SJSA1 (cell line): ENCODE measurements around the gene VPS13D. TPM values are rescaled to one million over a fixed set of nuclear protein-coding genes. Genes with fewer than 3 reads are reported as not detected.

ENCODE experiments used
- DNase-seq, 2 experiments: peaks; one replicate each; pipeline ENCODE4 v3.0.0-alpha.2; 2015 to 2020; ENCODE audit warnings: low spot score in 2 of 2, low read depth in 1 of 2
- H3K27ac ChIP-seq: fragments of 250-450 bp; sonication (Bioruptor Pico); 2 replicates; pipeline ENCODE4 v1.5.1; 2020; ENCODE audit warnings: mild to moderate bottlenecking, moderate library complexity
- H3K27me3 ChIP-seq: fragments of 250-450 bp; sonication (Bioruptor Pico); replicated peaks from 2 replicates; pipeline ENCODE4 v1.5.1; 2020; ENCODE audit warnings: mild to moderate bottlenecking, moderate library complexity
- H3K36me3 ChIP-seq: fragments of 250-450 bp; sonication (Bioruptor Pico); 2 replicates; pipeline ENCODE4 v1.5.1; 2020; ENCODE audit warnings: mild to moderate bottlenecking
- H3K4me1 ChIP-seq: fragments of 250-450 bp; sonication (Bioruptor Pico); replicated peaks from 2 replicates; pipeline ENCODE4 v1.6.1; 2021; ENCODE audit warnings: mild to moderate bottlenecking
- H3K4me3 ChIP-seq: fragments of 250-450 bp; sonication (Bioruptor Pico); 2 replicates; pipeline ENCODE4 v1.5.1; 2020; ENCODE audit warnings: mild to moderate bottlenecking
- H3K9me3 ChIP-seq: fragments of 250-450 bp; sonication (Bioruptor Pico); replicated peaks from 2 replicates; pipeline ENCODE4 v1.5.1; 2020; ENCODE audit warnings: mild to moderate bottlenecking
- total RNA-seq: library from RNA; depleted of rRNA; stranded (reverse); fragments of >200 nt; shearing (Covaris generic); gene quantifications from 2 replicates; pipeline ENCODE4 v1.2.3, GENCODE V29; 2014

VPS13D gene
- total RNA-seq, 1 experiment from 2014 or later = 12.9 TPM

- Histone ChIP-seq H3K36me3 (peaks cover 17% of the 10 kb centered on the region), H3K9me3 (no peaks in the 10 kb centered on the region), H3K4me3 (peak overlapping the region; percentile 98), H3K27ac (peak overlapping the region; percentile 42; the same call in 1 of the 2 replicates), H3K27me3 (no peaks in the 10 kb centered on the region), H3K4me1 (peaks cover 5% of the 10 kb centered on the region; the same call in 1 of the 2 replicates)
- DNase-seq = peak in 1 of 2 experiments; percentile 21
These were observed 882 bp downstream of the VPS13D start for GRCh38 chr1:12230549-12231275.

DNA sequence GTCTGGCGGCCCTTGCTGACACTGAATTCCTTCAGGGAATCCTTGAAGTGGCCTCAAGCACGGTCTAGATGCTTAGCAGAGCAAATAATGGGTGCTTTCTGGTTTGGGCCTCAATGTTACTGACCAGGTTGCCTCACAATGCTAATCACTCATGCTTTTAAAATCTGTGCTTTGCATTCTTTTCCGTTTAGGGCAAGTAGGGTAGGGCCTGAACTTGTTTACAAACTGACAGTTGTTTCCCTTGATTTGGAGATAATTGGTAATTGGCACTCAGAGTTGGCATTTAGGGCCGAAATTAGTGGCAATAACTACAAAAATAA lies 1.4 kb downstream of the VPS13D start:
- H3K36me3 ChIP-seq = peaks cover 20% of the 10 kb centered on the region
- H3K4me3 ChIP-seq = peak overlapping the region; percentile 98
- H3K27ac ChIP-seq = no peak overlapping the region
- no peaks in the 10 kb centered on the region for H3K9me3 ChIP-seq
- peaks cover 5% of the 10 kb centered on the region; the same call in 1 of the 2 replicates for H3K4me1 ChIP-seq
- DNase-seq = no peak
- H3K27me3 ChIP-seq = no peaks in the 10 kb centered on the region

GRCh38 chr1:12232221-12232620 lies 2.4 kb downstream of the VPS13D start:
- Histone ChIP-seq H3K4me1 (peaks cover 5% of the 10 kb centered on the region; the same call in 1 of the 2 replicates), H3K36me3 (peaks cover 22% of the 10 kb centered on the region), H3K27ac (no peak overlapping the region), H3K4me3 (no peak overlapping the region), H3K9me3 (no peaks in the 10 kb centered on the region), H3K27me3 (no peaks in the 10 kb centered on the region)
- DNase-seq = no peak

GRCh38 chr1:12244078-12244477 lies 14.2 kb downstream of the VPS13D start:
- Histone ChIP-seq H3K4me1 (no peaks in the 10 kb centered on the region), H3K27ac (no peak overlapping the region), H3K4me3 (no peak overlapping the region), H3K36me3 (peaks cover 49% of the 10 kb centered on the region), H3K9me3 (no peaks in the 10 kb centered on the region), H3K27me3 (no peaks in the 10 kb centered on the region)
- peak in 1 of 2 experiments; percentile 4 for DNase-seq

GRCh38 chr1:12244585-12244984 lies 14.8 kb downstream of the VPS13D start:
- Histone ChIP-seq H3K9me3 (no peaks in the 10 kb centered on the region), H3K36me3 (peaks cover 54% of the 10 kb centered on the region), H3K27me3 (no peaks in the 10 kb centered on the region), H3K4me1 (no peaks in the 10 kb centered on the region), H3K27ac (no peak overlapping the region), H3K4me3 (no peak overlapping the region)
- DNase-seq = no peak

DNA sequence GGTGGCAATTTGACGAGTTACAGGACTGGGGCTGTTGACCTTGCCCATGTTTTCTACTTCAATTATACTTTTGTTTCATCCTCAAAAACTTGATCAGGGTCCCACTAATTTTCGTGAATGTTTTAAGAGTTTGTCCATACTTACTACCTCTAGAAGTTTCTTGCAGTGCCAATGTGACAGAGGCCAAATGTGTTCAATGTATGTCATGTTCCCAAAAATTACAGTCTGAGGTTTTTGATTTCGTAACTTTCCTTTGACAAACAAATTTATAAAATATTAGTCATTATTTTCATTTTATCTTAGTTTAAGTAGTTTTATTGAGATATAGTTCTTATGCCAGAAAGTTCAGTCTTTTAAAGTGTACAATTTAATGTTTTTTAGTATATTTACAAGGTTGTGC lies 15.3 kb downstream of the VPS13D start:
- H3K27me3 ChIP-seq = no peaks in the 10 kb centered on the region
- no peak overlapping the region for H3K4me3 ChIP-seq
- no peaks in the 10 kb centered on the region for H3K9me3 ChIP-seq
- peaks cover 60% of the 10 kb centered on the region for H3K36me3 ChIP-seq
- no peak for DNase-seq
- no peak overlapping the region for H3K27ac ChIP-seq
- no peaks in the 10 kb centered on the region for H3K4me1 ChIP-seq

- Histone ChIP-seq H3K4me3 (no peak overlapping the region), H3K27ac (no peak overlapping the region), H3K36me3 (peaks cover 64% of the 10 kb centered on the region), H3K4me1 (no peaks in the 10 kb centered on the region), H3K9me3 (no peaks in the 10 kb centered on the region), H3K27me3 (no peaks in the 10 kb centered on the region)
- DNase-seq = no peak
These were observed 15.9 kb downstream of the VPS13D start for GRCh38 chr1:12245733-12246132.

DNA sequence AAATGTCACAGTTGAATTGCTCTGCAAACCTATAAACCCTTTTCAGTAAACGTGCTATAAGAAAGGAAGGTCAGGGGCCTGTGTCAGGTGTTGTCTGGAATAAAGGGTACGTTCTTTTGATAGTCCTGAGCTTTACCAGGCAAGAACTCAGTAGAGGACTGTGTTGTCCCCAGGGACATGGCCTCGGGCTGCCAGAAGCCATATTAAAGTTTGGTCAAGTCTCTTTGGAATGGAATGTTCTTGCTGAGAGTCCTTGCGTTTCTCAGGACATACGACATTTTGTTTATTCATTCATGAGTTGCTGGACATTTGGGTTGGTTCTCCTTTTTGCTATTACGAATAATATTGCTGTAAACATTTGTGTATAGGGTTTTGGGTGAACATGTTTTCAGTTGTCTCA lies 16.8 kb downstream of the VPS13D start:
- DNase-seq = no peak
- Histone ChIP-seq H3K4me3 (no peak overlapping the region), H3K9me3 (no peaks in the 10 kb centered on the region), H3K4me1 (no peaks in the 10 kb centered on the region), H3K36me3 (peaks cover 69% of the 10 kb centered on the region), H3K27me3 (no peaks in the 10 kb centered on the region), H3K27ac (no peak overlapping the region)

- Histone ChIP-seq H3K27me3 (no peaks in the 10 kb centered on the region), H3K4me3 (no peak overlapping the region), H3K9me3 (no peaks in the 10 kb centered on the region), H3K36me3 (peaks cover 66% of the 10 kb centered on the region), H3K27ac (no peak overlapping the region), H3K4me1 (no peaks in the 10 kb centered on the region)
- no peak for DNase-seq
These were observed 19.4 kb downstream of the VPS13D start for GRCh38 chr1:12249181-12249580.

DNA sequence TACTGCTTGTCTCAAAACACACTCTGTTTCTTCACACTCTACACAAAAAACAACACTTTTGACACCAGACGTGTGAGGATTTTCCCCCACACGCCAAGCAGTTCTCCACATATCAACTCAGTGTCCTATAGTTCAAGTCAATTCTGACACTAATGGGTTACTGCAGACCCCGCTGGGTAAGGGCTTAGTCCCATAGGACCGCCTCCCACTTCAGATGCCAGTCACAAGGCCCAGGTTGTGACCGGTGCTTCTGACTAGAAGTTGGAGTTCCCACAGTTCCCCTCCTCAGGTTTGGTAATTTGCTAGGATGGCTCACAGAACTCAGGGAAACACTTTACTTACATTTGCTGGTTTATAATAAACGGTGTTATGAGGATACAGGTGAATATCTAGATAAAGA lies 19.9 kb downstream of the VPS13D start:
- Histone ChIP-seq H3K9me3 (no peaks in the 10 kb centered on the region), H3K4me3 (no peak overlapping the region), H3K4me1 (no peaks in the 10 kb centered on the region), H3K27me3 (no peaks in the 10 kb centered on the region), H3K36me3 (peaks cover 61% of the 10 kb centered on the region), H3K27ac (no peak overlapping the region)
- no peak for DNase-seq

DNA sequence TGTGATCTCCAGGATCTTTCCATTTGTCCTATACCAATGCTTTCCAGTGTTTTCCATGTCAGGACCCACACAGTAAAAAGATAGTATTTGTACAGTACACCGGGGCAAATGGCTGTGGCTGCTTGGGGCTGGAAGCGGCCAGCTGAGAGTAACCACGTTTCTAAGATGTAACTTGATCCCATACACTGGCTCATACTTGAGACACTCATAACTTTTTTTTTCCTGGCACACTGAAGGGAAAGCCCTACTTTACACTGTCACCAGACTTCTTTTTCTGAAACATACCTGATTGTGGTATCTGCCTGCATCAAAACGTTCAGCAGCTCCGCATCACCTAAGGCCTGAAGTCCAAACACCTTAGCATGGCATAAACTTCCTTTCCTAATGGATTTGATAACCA lies 21.6 kb downstream of the VPS13D start:
- Histone ChIP-seq H3K9me3 (no peaks in the 10 kb centered on the region), H3K36me3 (peaks cover 49% of the 10 kb centered on the region), H3K4me3 (no peak overlapping the region), H3K27me3 (no peaks in the 10 kb centered on the region), H3K4me1 (no peaks in the 10 kb centered on the region), H3K27ac (no peak overlapping the region)
- DNase-seq = no peak

DNA sequence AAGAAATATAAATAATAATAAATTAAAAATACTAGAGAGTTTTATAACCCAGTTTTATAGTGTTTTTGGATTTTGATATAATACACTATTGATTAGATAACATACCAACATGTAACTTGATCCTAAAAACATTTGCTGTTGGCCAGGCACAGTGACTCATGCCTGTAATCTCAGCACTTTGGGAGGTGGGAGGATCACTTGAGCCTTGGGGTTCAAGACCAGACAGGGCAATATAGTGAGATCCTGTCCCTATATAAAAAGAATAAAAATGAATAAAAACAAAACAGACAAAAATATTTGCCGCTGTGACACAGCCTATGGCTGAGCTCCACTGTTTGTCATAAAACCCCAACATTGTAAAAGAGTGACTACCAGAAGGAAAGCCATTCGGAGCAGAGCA lies 26.1 kb downstream of the VPS13D start:
- Histone ChIP-seq H3K4me3 (no peak overlapping the region), H3K9me3 (no peaks in the 10 kb centered on the region), H3K27ac (no peak overlapping the region), H3K4me1 (no peaks in the 10 kb centered on the region), H3K27me3 (no peaks in the 10 kb centered on the region), H3K36me3 (peaks cover 56% of the 10 kb centered on the region)
- no peak for DNase-seq

- DNase-seq = no peak
- Histone ChIP-seq H3K9me3 (no peaks in the 10 kb centered on the region), H3K36me3 (peaks cover 65% of the 10 kb centered on the region), H3K4me1 (no peaks in the 10 kb centered on the region), H3K27ac (no peak overlapping the region), H3K27me3 (no peaks in the 10 kb centered on the region), H3K4me3 (no peak overlapping the region)
These were observed 28.4 kb downstream of the VPS13D start for GRCh38 chr1:12258272-12258671.

DNA sequence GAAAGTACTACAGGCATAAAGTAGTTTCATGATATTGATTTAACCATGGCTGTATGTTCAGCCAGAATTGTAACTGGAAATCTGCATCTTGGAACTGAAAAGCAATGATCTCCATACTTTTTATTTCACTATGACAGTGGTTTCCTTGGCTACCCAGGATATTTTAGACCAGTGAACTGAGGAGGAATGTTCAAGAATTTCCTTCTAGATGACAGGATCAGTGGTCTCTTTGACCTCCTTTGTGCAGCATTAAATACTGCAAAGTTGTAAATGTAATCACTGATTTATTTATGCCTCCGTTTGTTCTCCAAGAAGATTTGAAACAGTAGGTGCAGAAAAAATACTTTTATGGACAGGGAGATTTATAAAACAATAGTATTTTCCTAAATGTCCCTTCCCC lies 39.5 kb downstream of the VPS13D start:
- no peak overlapping the region for H3K4me3 ChIP-seq
- peaks cover 76% of the 10 kb centered on the region for H3K36me3 ChIP-seq
- no peak for DNase-seq
- H3K4me1 ChIP-seq = no peaks in the 10 kb centered on the region
- no peaks in the 10 kb centered on the region for H3K9me3 ChIP-seq
- no peak overlapping the region for H3K27ac ChIP-seq
- H3K27me3 ChIP-seq = peaks cover 3% of the 10 kb centered on the region; the same call in 1 of the 2 replicates

- H3K27ac ChIP-seq = no peak overlapping the region
- no peak overlapping the region for H3K4me3 ChIP-seq
- no peak for DNase-seq
- peaks cover 3% of the 10 kb centered on the region; the same call in 1 of the 2 replicates for H3K27me3 ChIP-seq
- no peaks in the 10 kb centered on the region for H3K9me3 ChIP-seq
- H3K36me3 ChIP-seq = peaks cover 74% of the 10 kb centered on the region
- H3K4me1 ChIP-seq = no peaks in the 10 kb centered on the region
These were observed 41.2 kb downstream of the VPS13D start for GRCh38 chr1:12271033-12271432.
